Jurkat, Clone E6-1 (cell line): ENCODE data around the gene DCC.
A peak's percentile ranks its signal among the peaks of the same experiment; 100 is the strongest.

Source experiments
- DNase-seq: peaks from one replicate; pipeline ENCODE4 v3.0.0-alpha.2; 2011; ENCODE audit warnings: low read depth, low spot score
- H3K4me3 ChIP-seq: 2 replicates; pipeline ENCODE4 v1.5.1; 2011; ENCODE audit warnings: mild to moderate bottlenecking, low read length, control low read depth, moderate library complexity

DCC gene

GRCh38 chr18:52829320-52829719, 489.3 kb downstream of the DCC start:
- H3K4me3 ChIP-seq = no peak overlapping the region
- no peak for DNase-seq

- H3K4me3 ChIP-seq = no peak overlapping the region
- DNase-seq = no peak
Observed at GRCh38 chr18:52829876-52830405, 489.9 kb downstream of the DCC start.

- no peak for DNase-seq
- H3K4me3 ChIP-seq = no peak overlapping the region
Observed at GRCh38 chr18:52844323-52844722, 504.3 kb downstream of the DCC start.

GRCh38 chr18:52845036-52845435, 505.0 kb downstream of the DCC start:
- H3K4me3 ChIP-seq = no peak overlapping the region
- no peak for DNase-seq

- H3K4me3 ChIP-seq = no peak overlapping the region
- DNase-seq = no peak
Observed at GRCh38 chr18:52850031-52850560, 510.1 kb downstream of the DCC start.

GRCh38 chr18:52861558-52861957, 521.6 kb downstream of the DCC start:
- DNase-seq = no peak
- no peak overlapping the region for H3K4me3 ChIP-seq

- no peak for DNase-seq
Observed at GRCh38 chr18:52869349-52869923, 529.4 kb downstream of the DCC start.

GRCh38 chr18:52869942-52870907, 530.2 kb downstream of the DCC start:
- DNase-seq = no peak
- no peak overlapping the region for H3K4me3 ChIP-seq

More at GRCh38 chr18:52869349-52869923, 529.4 kb downstream of the DCC start:
- no peak overlapping the region for H3K4me3 ChIP-seq

- H3K4me3 ChIP-seq = no peak overlapping the region
- DNase-seq = no peak
Observed at GRCh38 chr18:52874774-52875173, 534.8 kb downstream of the DCC start.

GRCh38 chr18:52875725-52876124, 535.7 kb downstream of the DCC start:
- DNase-seq = no peak
- no peak overlapping the region for H3K4me3 ChIP-seq

- H3K4me3 ChIP-seq = no peak overlapping the region
- DNase-seq = no peak
Observed at GRCh38 chr18:52888014-52888413, 548.0 kb downstream of the DCC start.

- no peak overlapping the region for H3K4me3 ChIP-seq
- DNase-seq = no peak
Observed at GRCh38 chr18:52894801-52895200, 554.8 kb downstream of the DCC start.

- H3K4me3 ChIP-seq = no peak overlapping the region
- DNase-seq = no peak
Observed at GRCh38 chr18:52897611-52898484, 557.9 kb downstream of the DCC start.

GRCh38 chr18:52898485-52899058, 558.6 kb downstream of the DCC start:
- H3K4me3 ChIP-seq = no peak overlapping the region
- no peak for DNase-seq

- no peak overlapping the region for H3K4me3 ChIP-seq
- no peak for DNase-seq
Observed at GRCh38 chr18:52902188-52902587, 562.2 kb downstream of the DCC start.

GRCh38 chr18:52903857-52904256, 563.9 kb downstream of the DCC start:
- peak; percentile 47 for DNase-seq
- no peak overlapping the region for H3K4me3 ChIP-seq

GRCh38 chr18:52907543-52908308, 567.7 kb downstream of the DCC start:
- DNase-seq = no peak
- no peak overlapping the region for H3K4me3 ChIP-seq

- no peak for DNase-seq
- H3K4me3 ChIP-seq = no peak overlapping the region
Observed at GRCh38 chr18:52914148-52914547, 574.2 kb downstream of the DCC start.
